ENCODE measurements around the gene CHD6.

CHD6 gene

GRCh38 chr20:41508335-41508734 lies 109.8 kb downstream of the CHD6 start:
- Mint-ChIP-seq H3K4me1 (peaks cover 27% of the 10 kb centered on the region), H3K36me3 (ENCODE audit: low read depth) (peaks cover 71% of the 10 kb centered on the region), H3K27me3 (ENCODE audit: low read depth) (no peaks in the 10 kb centered on the region), H3K9me3 (peaks cover 12% of the 10 kb centered on the region), H3K27ac (peak overlapping the region; percentile 62 to 83 (median 71)), H3K4me3 (no peak overlapping the region)
- TF ChIP-seq, protein P1, sequence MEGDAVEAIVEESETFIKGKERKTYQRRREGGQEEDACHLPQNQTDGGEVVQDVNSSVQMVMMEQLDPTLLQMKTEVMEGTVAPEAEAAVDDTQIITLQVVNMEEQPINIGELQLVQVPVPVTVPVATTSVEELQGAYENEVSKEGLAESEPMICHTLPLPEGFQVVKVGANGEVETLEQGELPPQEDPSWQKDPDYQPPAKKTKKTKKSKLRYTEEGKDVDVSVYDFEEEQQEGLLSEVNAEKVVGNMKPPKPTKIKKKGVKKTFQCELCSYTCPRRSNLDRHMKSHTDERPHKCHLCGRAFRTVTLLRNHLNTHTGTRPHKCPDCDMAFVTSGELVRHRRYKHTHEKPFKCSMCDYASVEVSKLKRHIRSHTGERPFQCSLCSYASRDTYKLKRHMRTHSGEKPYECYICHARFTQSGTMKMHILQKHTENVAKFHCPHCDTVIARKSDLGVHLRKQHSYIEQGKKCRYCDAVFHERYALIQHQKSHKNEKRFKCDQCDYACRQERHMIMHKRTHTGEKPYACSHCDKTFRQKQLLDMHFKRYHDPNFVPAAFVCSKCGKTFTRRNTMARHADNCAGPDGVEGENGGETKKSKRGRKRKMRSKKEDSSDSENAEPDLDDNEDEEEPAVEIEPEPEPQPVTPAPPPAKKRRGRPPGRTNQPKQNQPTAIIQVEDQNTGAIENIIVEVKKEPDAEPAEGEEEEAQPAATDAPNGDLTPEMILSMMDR (IDR thresholded peaks at IDR 0.05; ENCODE audit: unreplicated experiment in 3 of 3): no peak

GRCh38 chr20:41507851-41508250 lies 110.3 kb downstream of the CHD6 start:
- peaks cover 27% of the 10 kb centered on the region for H3K4me1 Mint-ChIP-seq
- H3K9me3 Mint-ChIP-seq: peaks cover 12% of the 10 kb centered on the region
- TF ChIP-seq, protein P1 (IDR thresholded peaks at IDR 0.05; ENCODE audit: unreplicated experiment in 3 of 3): no peak
- no peaks in the 10 kb centered on the region for H3K27me3 Mint-ChIP-seq (ENCODE audit: low read depth)
- peak overlapping the region; percentile 62 to 83 (median 71) for H3K27ac Mint-ChIP-seq
- no peak overlapping the region for H3K4me3 Mint-ChIP-seq
- H3K36me3 Mint-ChIP-seq (ENCODE audit: low read depth): peaks cover 70% of the 10 kb centered on the region

DNA sequence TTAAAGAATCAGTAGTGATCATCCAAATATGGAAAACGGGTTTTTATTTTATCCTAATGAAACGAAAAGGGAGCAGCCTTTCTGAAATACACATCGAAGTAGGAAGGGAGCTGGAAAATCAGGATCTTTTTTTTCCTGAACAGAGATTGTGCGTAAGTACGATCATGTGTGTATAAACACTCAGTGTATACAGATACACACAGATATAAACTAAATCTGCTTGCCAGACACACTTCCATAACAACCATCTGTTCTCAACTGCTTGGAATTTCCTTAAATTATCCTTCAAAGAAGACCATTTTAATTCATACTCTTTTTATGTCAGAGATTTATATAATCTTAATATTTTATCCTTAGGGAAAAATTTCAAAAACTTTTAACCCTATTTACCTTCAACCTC lies 110.7 kb downstream of the CHD6 start:
- Mint-ChIP-seq H3K36me3 (ENCODE audit: low read depth) (peaks cover 66% of the 10 kb centered on the region), H3K9me3 (peaks cover 12% of the 10 kb centered on the region), H3K27ac (peak overlapping the region; percentile 62 to 83 (median 71)), H3K4me3 (no peak overlapping the region), H3K4me1 (peaks cover 27% of the 10 kb centered on the region), H3K27me3 (ENCODE audit: low read depth) (no peaks in the 10 kb centered on the region)
- TF ChIP-seq, protein P1 (IDR thresholded peaks at IDR 0.05; ENCODE audit: unreplicated experiment in 3 of 3): no peak

DNA sequence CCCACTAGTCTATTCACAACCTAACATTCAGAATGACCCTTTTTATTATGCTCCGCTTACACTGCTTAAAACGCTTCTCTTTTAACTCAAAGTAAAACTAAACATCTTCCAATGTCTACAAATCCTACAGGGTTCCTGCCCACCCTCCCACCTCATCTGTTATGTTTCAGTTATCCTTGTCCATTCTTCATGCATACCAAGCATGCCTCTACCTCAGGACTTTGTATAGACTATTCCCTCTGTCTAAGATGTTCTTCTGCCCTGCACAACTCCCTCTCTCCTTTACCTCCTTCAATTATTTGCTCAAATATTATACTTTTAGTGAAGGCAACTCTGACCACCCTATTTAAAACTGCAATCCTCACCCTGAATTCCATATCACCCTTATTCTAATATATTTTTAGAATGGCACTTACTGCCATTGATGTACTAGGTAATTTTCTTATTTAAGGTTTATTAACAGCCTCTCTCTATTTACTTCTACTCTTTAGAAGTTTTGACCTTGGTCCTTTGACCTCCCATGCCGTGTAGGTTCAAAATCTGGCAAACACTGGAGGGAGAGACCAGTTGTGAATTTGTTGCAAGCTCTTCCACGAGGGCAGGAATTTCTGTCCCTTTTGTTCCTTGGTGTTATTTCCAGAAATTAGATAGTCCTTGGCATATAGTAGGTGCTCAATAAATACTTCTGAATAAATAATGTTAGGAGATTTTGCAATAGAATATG lies 111.8 kb downstream of the CHD6 start:
- TF ChIP-seq, protein P1 (IDR thresholded peaks at IDR 0.05; ENCODE audit: unreplicated experiment in 3 of 3): no peak
- H3K27ac Mint-ChIP-seq: peak overlapping the region; percentile 11 to 63 (median 59)
- H3K9me3 Mint-ChIP-seq: peaks cover 12% of the 10 kb centered on the region
- no peak overlapping the region for H3K4me3 Mint-ChIP-seq
- no peaks in the 10 kb centered on the region for H3K27me3 Mint-ChIP-seq (ENCODE audit: low read depth)
- peaks cover 58% of the 10 kb centered on the region for H3K36me3 Mint-ChIP-seq (ENCODE audit: low read depth)
- peaks cover 24% of the 10 kb centered on the region for H3K4me1 Mint-ChIP-seq

DNA sequence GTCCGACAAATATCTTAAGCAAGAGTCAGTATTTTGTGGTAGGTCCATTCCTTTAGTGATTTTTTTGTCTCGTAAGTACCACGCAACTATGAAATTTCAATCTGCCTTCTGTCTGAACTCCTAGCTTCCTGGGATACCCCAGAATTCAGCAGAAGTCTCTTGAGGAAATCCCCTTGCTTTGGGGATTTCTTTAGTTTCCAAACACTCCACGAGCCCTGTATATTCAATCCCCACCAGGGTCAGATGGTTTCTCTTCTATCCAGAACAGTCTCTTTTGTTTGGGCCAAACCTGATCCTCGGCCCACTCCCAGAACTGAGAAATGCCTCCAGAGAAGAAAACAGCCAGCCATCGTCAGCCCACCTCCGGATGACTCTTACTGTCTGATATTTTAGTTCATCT lies 113.0 kb downstream of the CHD6 start:
- Mint-ChIP-seq H3K27ac (no peak overlapping the region), H3K4me3 (no peak overlapping the region), H3K36me3 (ENCODE audit: low read depth) (peaks cover 54% of the 10 kb centered on the region), H3K9me3 (peaks cover 12% of the 10 kb centered on the region), H3K4me1 (peaks cover 29% of the 10 kb centered on the region), H3K27me3 (ENCODE audit: low read depth) (no peaks in the 10 kb centered on the region)
- TF ChIP-seq, protein P1 (IDR thresholded peaks at IDR 0.05; ENCODE audit: unreplicated experiment in 3 of 3): no peak

DNA sequence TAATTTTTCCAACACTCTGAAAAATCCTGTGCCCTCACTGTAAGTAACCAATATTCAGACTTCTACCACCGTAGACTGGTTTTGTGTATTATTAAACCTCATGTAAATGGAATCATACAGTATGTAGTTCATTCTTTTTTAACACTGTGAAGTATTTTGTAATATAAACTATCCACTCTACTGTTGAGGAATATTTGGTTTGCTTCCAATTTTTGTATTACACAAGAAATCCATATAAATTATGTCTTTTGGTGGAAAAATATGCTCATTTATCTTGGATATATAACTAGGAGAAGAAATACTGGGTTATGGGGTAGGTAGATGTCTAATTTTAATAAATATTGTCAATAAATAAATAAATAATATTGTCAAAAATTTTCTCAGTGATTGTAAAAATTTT lies 116.8 kb downstream of the CHD6 start:
- peaks cover 62% of the 10 kb centered on the region for H3K36me3 Mint-ChIP-seq (ENCODE audit: low read depth)
- no peak overlapping the region for H3K4me3 Mint-ChIP-seq
- TF ChIP-seq, protein P1 (IDR thresholded peaks at IDR 0.05; ENCODE audit: unreplicated experiment in 3 of 3): no peak
- no peak overlapping the region for H3K27ac Mint-ChIP-seq
- peaks cover 11% of the 10 kb centered on the region for H3K9me3 Mint-ChIP-seq
- H3K27me3 Mint-ChIP-seq (ENCODE audit: low read depth): no peaks in the 10 kb centered on the region
- peaks cover 18% of the 10 kb centered on the region for H3K4me1 Mint-ChIP-seq

All from nephron (organoid).